GM23248 (cell line): ENCODE results near the gene FCGBP. TPM values are rescaled to one million over a fixed set of nuclear protein-coding genes. Genes with fewer than 3 reads are reported as not detected.

ENCODE experiments used
- DNase-seq: peaks from one replicate; pipeline ENCODE4 v3.0.0-alpha.2; 2015
- H2AFZ ChIP-seq: fragments of 200-600 bp; sonication (generic); 2 replicates; pipeline ENCODE4 v1.6.1; 2016; ENCODE audit warnings: antibody characterized with exemption
- H3F3A ChIP-seq: fragments of 200-600 bp; sonication (generic); 2 replicates; pipeline ENCODE4 v1.6.1; 2016; ENCODE audit warnings: mild to moderate bottlenecking, antibody characterized with exemption, mixed run types; ENCODE audit not compliant: insufficient read depth
- H3K27ac ChIP-seq: fragments of 200-600 bp; sonication (generic); 2 replicates; pipeline ENCODE4 v1.5.1; 2016; ENCODE audit warnings: mild to moderate bottlenecking
- H3K27me3 ChIP-seq: fragments of 200-600 bp; sonication (generic); replicated peaks from 2 replicates; pipeline ENCODE4 v1.6.1; 2016; ENCODE audit warnings: mild to moderate bottlenecking; ENCODE audit not compliant: insufficient read depth
- H3K36me3 ChIP-seq: fragments of 200-600 bp; sonication (generic); 2 replicates; pipeline ENCODE4 v1.6.1; 2016; ENCODE audit warnings: low read depth, mild to moderate bottlenecking
- H3K4me1 ChIP-seq: fragments of 200-600 bp; sonication (generic); 2 replicates; pipeline ENCODE4 v1.6.1; 2016; ENCODE audit warnings: mild to moderate bottlenecking; ENCODE audit not compliant: insufficient read depth
- H3K4me2 ChIP-seq: fragments of 200-600 bp; sonication (generic); one replicate; pipeline ENCODE4 v1.6.1; 2016; ENCODE audit warnings: mild to moderate bottlenecking; ENCODE audit not compliant: unreplicated experiment
- H3K4me3 ChIP-seq: fragments of 200-600 bp; sonication (generic); 2 replicates; pipeline ENCODE4 v1.5.1; 2016; ENCODE audit warnings: mild to moderate bottlenecking
- H3K79me2 ChIP-seq: fragments of 200-600 bp; sonication (generic); 2 replicates; pipeline ENCODE4 v1.6.1; 2016; ENCODE audit warnings: mild to moderate bottlenecking; ENCODE audit not compliant: insufficient read depth
- H3K9ac ChIP-seq: fragments of 200-600 bp; sonication (generic); 2 replicates; pipeline ENCODE4 v1.6.1; 2016; ENCODE audit warnings: mild to moderate bottlenecking
- H3K9me2 ChIP-seq: fragments of 200-600 bp; sonication (generic); 2 replicates; pipeline ENCODE4 v1.6.1; 2016; ENCODE audit warnings: mixed run types, mild to moderate bottlenecking, moderate library complexity; ENCODE audit not compliant: insufficient read depth
- H3K9me3 ChIP-seq: fragments of 200-600 bp; sonication (generic); one replicate; pipeline ENCODE4 v1.6.1; 2017; ENCODE audit warnings: low read depth
- H4K20me1 ChIP-seq: fragments of 200-600 bp; sonication (generic); 2 replicates; pipeline ENCODE4 v1.6.0; 2016; ENCODE audit not compliant: insufficient read depth
- EZH2 ChIP-seq: fragments of 200-600 bp; sonication (generic); IDR thresholded peaks from 2 replicates; pipeline ENCODE4 v1.6.1; 2018; ENCODE audit warnings: antibody characterized with exemption, mild to moderate bottlenecking; ENCODE audit not compliant: insufficient read depth, poor library complexity, severe bottlenecking
- EZH2phosphoT487 ChIP-seq: fragments of 200-600 bp; sonication (generic); IDR thresholded peaks from 2 replicates; pipeline ENCODE4 v1.6.1; 2018; ENCODE audit warnings: antibody characterized with exemption, moderate library complexity, mild to moderate bottlenecking, low read depth; ENCODE audit not compliant: insufficient read depth
- WGBS, 2 experiments: methylation state at CpG; one replicate each; pipeline ENCODE4 v1.1.6; 2015 to 2017; ENCODE audit warnings: low lambda C conversion rate in 2 of 2, low coverage in 1 of 2; ENCODE audit errors: missing lambda C conversion rate in 2 of 2; 5-methylcytosine and 5-hydroxymethylcytosine counted together
- in situ Hi-C: fragments of 300-500 bp; cut with MboI; formaldehyde crosslinking; loops from 2 replicates; pipeline ENCODE4 v1.15.0; 2020
- polyA plus RNA-seq: library from polyadenylated mRNA; unstranded; fragments of >200 nt; fragmentation: Nextera tagmentation; extraction: Ambion mirVana; gene quantifications from 2 replicates; pipeline ENCODE4 v1.2.1, GENCODE V29; 2016
- total RNA-seq: library from RNA; depleted of rRNA; stranded (reverse); fragments of >200 nt; shearing (Covaris generic); gene quantifications from 2 replicates; pipeline ENCODE4 v1.2.3, GENCODE V29; 2014

Gene FCGBP
- total and polyA plus RNA-seq, 2 experiments from 2014 or later, result not detected

- H2AFZ ChIP-seq, result peak overlapping the region; percentile 88
- H3K9me3 ChIP-seq, result no peaks in the 10 kb centered on the region
- no peak for TF ChIP-seq EZH2phosphoT487
- TF ChIP-seq EZH2, result no peak
- no peaks in the 10 kb centered on the region for H3K27me3 ChIP-seq
- peaks cover 13% of the 10 kb centered on the region; the same call in 1 of the 2 replicates for H3K4me1 ChIP-seq
- no peaks in the 10 kb centered on the region for H3F3A ChIP-seq
- no peaks in the 10 kb centered on the region for H3K9me2 ChIP-seq
- peak; percentile 51 for DNase-seq
- H3K79me2 ChIP-seq, result peaks cover 59% of the 10 kb centered on the region
- H3K27ac ChIP-seq, result peak overlapping the region; percentile 90
- peaks cover 27% of the 10 kb centered on the region for H3K36me3 ChIP-seq
- WGBS, 2 experiments, result 2% methylated on average over 21 of the region's 21 CpGs
- peak overlapping the region; percentile 97 for H3K4me3 ChIP-seq
- H4K20me1 ChIP-seq, result no peaks in the 10 kb centered on the region
- in situ Hi-C loops, result no loop called here
- peak overlapping the region; percentile 86 for H3K4me2 ChIP-seq
- H3K9ac ChIP-seq, result peak overlapping the region; percentile 96
Measured at GRCh38 chr19:39971380-39972035, 37.1 kb upstream of the FCGBP start.

GRCh38 chr19:39970675-39971379, 36.4 kb upstream of the FCGBP start, which contains the start of gene PSMC4:
PSMC4 (plus strand) TSS chr19:39971165; CDS start chr19:39971203, 38 bp downstream.
- Histone ChIP-seq H3K9me3 (no peaks in the 10 kb centered on the region), H4K20me1 (no peaks in the 10 kb centered on the region), H3K4me2 (peak within 1 kb of the TSS; percentile 87), H2AFZ (peak within 1 kb of the TSS; percentile 97), H3K9ac (peak within 1 kb of the TSS; percentile 96), H3K79me2 (peaks cover 59% of the 10 kb centered on the region), H3K36me3 (peaks cover 27% of the 10 kb centered on the region), H3K27me3 (no peaks in the 10 kb centered on the region), H3K9me2 (no peaks in the 10 kb centered on the region), H3K4me1 (peaks cover 13% of the 10 kb centered on the region; the same call in 1 of the 2 replicates), H3F3A (no peaks in the 10 kb centered on the region), H3K27ac (peak within 1 kb of the TSS; percentile 90), H3K4me3 (peak within 1 kb of the TSS; percentile 97)
- 1 to 2% methylated on average over 38 to 45 of the region's 47 CpGs for WGBS, 2 experiments
- peak; percentile 100 for DNase-seq
- in situ Hi-C loops, result no loop called here
- TF ChIP-seq EZH2phosphoT487 (no peak), EZH2 (no peak)

GRCh38 chr19:39970425-39970674, 35.9 kb upstream of the FCGBP start:
- no peak for DNase-seq
- H3K4me1 ChIP-seq, result peaks cover 13% of the 10 kb centered on the region; the same call in 1 of the 2 replicates
- H3K27ac ChIP-seq, result peak overlapping the region; percentile 90
- no peak for TF ChIP-seq EZH2
- no peak for TF ChIP-seq EZH2phosphoT487
- no peaks in the 10 kb centered on the region for H3K27me3 ChIP-seq
- H3K9me3 ChIP-seq, result no peaks in the 10 kb centered on the region
- in situ Hi-C loops, result no loop called here
- peaks cover 22% of the 10 kb centered on the region for H3K36me3 ChIP-seq
- no peaks in the 10 kb centered on the region for H3K9me2 ChIP-seq
- peaks cover 54% of the 10 kb centered on the region for H3K79me2 ChIP-seq
- peak overlapping the region; percentile 87 for H3K4me2 ChIP-seq
- H4K20me1 ChIP-seq, result no peaks in the 10 kb centered on the region
- H3F3A ChIP-seq, result no peaks in the 10 kb centered on the region
- WGBS, 2 experiments, result 0 to 1% methylated on average over 11 of the region's 11 CpGs
- peak overlapping the region; percentile 96 for H3K9ac ChIP-seq
- peak overlapping the region; percentile 97 for H2AFZ ChIP-seq
- peak overlapping the region; percentile 97 for H3K4me3 ChIP-seq

DNA sequence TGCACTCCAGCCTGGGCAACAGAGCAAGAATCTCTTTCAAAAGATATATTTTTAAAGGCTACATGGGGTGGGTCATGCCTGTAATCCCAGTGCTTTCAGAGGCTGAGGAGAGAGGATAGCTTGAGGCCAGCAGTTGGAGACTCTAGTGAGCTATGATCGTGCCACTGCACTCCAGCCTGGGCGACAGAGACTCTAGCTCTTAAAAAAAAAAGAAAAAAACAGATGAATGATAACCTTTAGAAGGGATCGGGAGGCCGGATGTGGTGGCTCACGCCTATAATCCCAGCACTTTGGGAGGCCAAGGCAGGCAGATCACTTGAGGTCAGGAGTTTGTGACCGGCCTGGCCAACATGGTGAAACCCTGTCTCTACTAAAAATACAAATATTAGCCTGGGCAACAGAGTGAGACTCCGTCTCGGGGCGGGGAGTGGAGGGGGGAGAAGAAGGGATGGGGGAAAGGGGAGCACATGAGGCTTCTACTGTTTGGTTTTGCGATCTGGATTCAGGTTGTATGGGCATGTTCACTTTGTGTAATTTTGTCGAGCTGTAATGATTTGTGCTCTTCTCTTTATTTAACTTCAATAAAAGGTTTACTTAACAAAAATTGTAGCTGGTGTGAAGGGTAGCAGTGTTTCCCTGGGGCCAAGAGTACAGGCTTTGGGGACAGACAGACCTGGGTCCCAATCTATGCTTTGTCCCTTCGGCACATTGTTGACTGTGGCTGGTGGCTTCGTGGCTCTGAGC, 35.4 kb upstream of the FCGBP start:
- Histone ChIP-seq H3K79me2 (peaks cover 49% of the 10 kb centered on the region), H3K4me1 (peaks cover 13% of the 10 kb centered on the region; the same call in 1 of the 2 replicates), H3K27me3 (no peaks in the 10 kb centered on the region), H3K36me3 (peaks cover 18% of the 10 kb centered on the region; the same call in 1 of the 2 replicates), H3K27ac (peak overlapping the region; percentile 90), H3K4me3 (peak overlapping the region; percentile 97), H3K9me2 (no peaks in the 10 kb centered on the region), H3K4me2 (peak overlapping the region; percentile 87), H3K9me3 (no peaks in the 10 kb centered on the region), H4K20me1 (no peaks in the 10 kb centered on the region), H3F3A (no peaks in the 10 kb centered on the region), H3K9ac (peak overlapping the region; percentile 96), H2AFZ (peak overlapping the region; percentile 97)
- DNase-seq, result no peak
- TF ChIP-seq EZH2, result no peak
- TF ChIP-seq EZH2phosphoT487, result no peak
- in situ Hi-C loops, result no loop called here
- WGBS, 2 experiments, result 70 to 71% methylated on average over 13 of the region's 13 CpGs
